ENCODE results near the gene FTL.

FTL gene

GRCh38 chr19:49014870-49015255 lies 49.8 kb downstream of the FTL start:
- no peak for DNase-seq
- intact Hi-C loops (cut with DNase I), result no loop called here

GRCh38 chr19:49016067-49016839 lies 51.1 kb downstream of the FTL start:
- intact Hi-C loops (cut with DNase I), result no loop called here
- no peak for DNase-seq
